Neural cell (in vitro differentiated cells): ENCODE measurements around the gene COX14. TPM values are rescaled to one million over a fixed set of nuclear protein-coding genes. Genes with fewer than 3 reads are reported as not detected.

Source experiments
- H2AFZ ChIP-seq: fragments of 200-600, 300-800 bp; sonication (generic), shearing (Covaris generic); 2 replicates; pipeline ENCODE4 v1.6.0; 2014; ENCODE audit warnings: low read depth, mild to moderate bottlenecking, antibody characterized with exemption, low read length, moderate library complexity
- H3F3A ChIP-seq: fragments of 200-600 bp; shearing (Covaris generic); 2 replicates; pipeline ENCODE4 v1.6.1; 2016; ENCODE audit warnings: mild to moderate bottlenecking, moderate library complexity, mixed read lengths, antibody characterized with exemption, low read length; ENCODE audit not compliant: insufficient read depth, poor library complexity, severe bottlenecking
- H3K27ac ChIP-seq: fragments of 200-600, 300-800 bp; sonication (generic), shearing (Covaris generic); 2 replicates; pipeline ENCODE4 v1.5.1; 2014; ENCODE audit warnings: mild to moderate bottlenecking, low read length, moderate library complexity
- H3K27me3 ChIP-seq: fragments of 300-800, 200-600 bp; sonication (generic), shearing (Covaris generic); 2 replicates; pipeline ENCODE4 v1.6.0; 2014; ENCODE audit warnings: mild to moderate bottlenecking, low read depth, low read length, moderate library complexity; ENCODE audit not compliant: insufficient read depth
- H3K36me3 ChIP-seq: fragments of 300-800, 200-600 bp; sonication (generic), shearing (Covaris generic); 2 replicates; pipeline ENCODE4 v1.5.1; 2014; ENCODE audit warnings: mild to moderate bottlenecking, antibody characterized with exemption, low read length, moderate library complexity; ENCODE audit not compliant: insufficient read depth
- H3K4me2 ChIP-seq: fragments of 300-800, 200-600 bp; sonication (generic), shearing (Covaris generic); 2 replicates; pipeline ENCODE4 v1.6.0; 2014; ENCODE audit warnings: mild to moderate bottlenecking, low read length
- H3K4me3 ChIP-seq: fragments of 300-800, 200-600 bp; sonication (generic), shearing (Covaris generic); 2 replicates; pipeline ENCODE4 v1.5.1; 2014; ENCODE audit warnings: mild to moderate bottlenecking, low read length, moderate library complexity
- H3K79me2 ChIP-seq: fragments of 200-600 bp; shearing (Covaris generic); replicated peaks from 2 replicates; pipeline ENCODE4 v1.6.0; 2014; ENCODE audit warnings: mild to moderate bottlenecking, low read length, moderate library complexity; ENCODE audit not compliant: insufficient read depth
- H3K9ac ChIP-seq: fragments of 300-800, 200-600 bp; sonication (generic), shearing (Covaris generic); 2 replicates; pipeline ENCODE4 v1.6.1; 2016; ENCODE audit warnings: mild to moderate bottlenecking, low read length, mixed read lengths
- H3K9me2 ChIP-seq: fragments of 200-600 bp; shearing (Covaris generic); 2 replicates; pipeline ENCODE4 v1.6.1; 2016; ENCODE audit warnings: mild to moderate bottlenecking, low read length, mixed read lengths; ENCODE audit not compliant: insufficient read depth
- H3K9me3 ChIP-seq: fragments of 200-600, 300-800 bp; sonication (generic), shearing (Covaris generic); 2 replicates; pipeline ENCODE4 v1.6.1; 2016; ENCODE audit warnings: mild to moderate bottlenecking, mixed run types, low read length, moderate library complexity, mixed read lengths
- H4K20me1 ChIP-seq: fragments of 200-600 bp; shearing (Covaris generic); 2 replicates; pipeline ENCODE4 v1.6.1; 2016; ENCODE audit warnings: mild to moderate bottlenecking, mixed run types; ENCODE audit not compliant: insufficient read depth
- EP300 ChIP-seq: fragments of 450-650 bp; conservative IDR thresholded peaks from 2 replicates; pipeline ENCODE4 v1.6.1; 2014; ENCODE audit warnings: antibody characterized with exemption, mild to moderate bottlenecking, moderate library complexity; ENCODE audit not compliant: poor library complexity, severe bottlenecking
- EZH2 ChIP-seq: fragments of 200-600, 300-800 bp; shearing (Covaris generic), sonication (generic); IDR thresholded peaks from 2 replicates; pipeline ENCODE4 v1.6.1; 2014; ENCODE audit warnings: antibody characterized with exemption, low read length, borderline replicate concordance, mild to moderate bottlenecking; ENCODE audit not compliant: insufficient read depth, poor library complexity, severe bottlenecking
- MXI1 ChIP-seq: fragments of 450-650 bp; conservative IDR thresholded peaks from 2 replicates; pipeline ENCODE4 v1.6.1; 2014; ENCODE audit warnings: antibody characterized with exemption, mild to moderate bottlenecking; ENCODE audit not compliant: poor library complexity, severe bottlenecking
- POLR2AphosphoS5 ChIP-seq: IDR thresholded peaks from 2 replicates; pipeline ENCODE4 v1.6.1; 2012
- RAD21 ChIP-seq: fragments of 450-650 bp; conservative IDR thresholded peaks from 2 replicates; pipeline ENCODE4 v1.6.1; 2014; ENCODE audit warnings: antibody characterized with exemption, mild to moderate bottlenecking, moderate library complexity
- SMC3 ChIP-seq: fragments of 450-650 bp; conservative IDR thresholded peaks from 2 replicates; pipeline ENCODE4 v1.6.1; 2014; ENCODE audit warnings: antibody characterized with exemption, mild to moderate bottlenecking, moderate library complexity; ENCODE audit not compliant: poor library complexity
- TAF1 ChIP-seq: IDR thresholded peaks from 2 replicates; pipeline ENCODE4 v1.6.1; 2012; ENCODE audit warnings: low read depth
- polyA plus RNA-seq: library from polyadenylated mRNA; depleted of rRNA; stranded (reverse); fragments of >200 nt; gene quantifications from 2 replicates; pipeline ENCODE4 v1.2.3, GENCODE V29; 2014
- TF ChIP-seq, protein P1 (sequence below): fragments of 450-650 bp; IDR thresholded peaks from 2 replicates; pipeline ENCODE4 v1.5.1; 2014; ENCODE audit warnings: antibody characterized with exemption, mild to moderate bottlenecking, moderate library complexity; ENCODE audit not compliant: poor library complexity, severe bottlenecking
- TF ChIP-seq, protein P2 (sequence below): IDR thresholded peaks from 2 replicates; pipeline ENCODE4 v1.6.1; 2012; ENCODE audit warnings: borderline replicate concordance

The COX14 gene
- polyA plus RNA-seq, 1 donor from 2014 or later: 79.3 TPM

DNA sequence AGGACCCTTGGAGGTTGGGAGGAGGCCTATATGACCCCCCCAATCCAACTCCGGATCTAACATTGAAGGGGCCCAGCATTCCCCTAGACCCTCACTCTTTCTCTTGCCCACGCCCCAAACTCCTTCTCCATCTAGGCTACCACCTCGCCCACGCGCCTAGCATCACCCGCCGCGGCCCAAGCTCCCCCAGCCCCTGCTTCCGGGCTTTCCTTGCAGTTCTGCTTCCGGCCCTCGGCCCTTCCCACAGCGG, 54.7 kb downstream of the COX14 start:
- TF ChIP-seq, protein P1, sequence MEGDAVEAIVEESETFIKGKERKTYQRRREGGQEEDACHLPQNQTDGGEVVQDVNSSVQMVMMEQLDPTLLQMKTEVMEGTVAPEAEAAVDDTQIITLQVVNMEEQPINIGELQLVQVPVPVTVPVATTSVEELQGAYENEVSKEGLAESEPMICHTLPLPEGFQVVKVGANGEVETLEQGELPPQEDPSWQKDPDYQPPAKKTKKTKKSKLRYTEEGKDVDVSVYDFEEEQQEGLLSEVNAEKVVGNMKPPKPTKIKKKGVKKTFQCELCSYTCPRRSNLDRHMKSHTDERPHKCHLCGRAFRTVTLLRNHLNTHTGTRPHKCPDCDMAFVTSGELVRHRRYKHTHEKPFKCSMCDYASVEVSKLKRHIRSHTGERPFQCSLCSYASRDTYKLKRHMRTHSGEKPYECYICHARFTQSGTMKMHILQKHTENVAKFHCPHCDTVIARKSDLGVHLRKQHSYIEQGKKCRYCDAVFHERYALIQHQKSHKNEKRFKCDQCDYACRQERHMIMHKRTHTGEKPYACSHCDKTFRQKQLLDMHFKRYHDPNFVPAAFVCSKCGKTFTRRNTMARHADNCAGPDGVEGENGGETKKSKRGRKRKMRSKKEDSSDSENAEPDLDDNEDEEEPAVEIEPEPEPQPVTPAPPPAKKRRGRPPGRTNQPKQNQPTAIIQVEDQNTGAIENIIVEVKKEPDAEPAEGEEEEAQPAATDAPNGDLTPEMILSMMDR: no peak
- no peak for TF ChIP-seq EZH2
- TF ChIP-seq, protein P2, sequence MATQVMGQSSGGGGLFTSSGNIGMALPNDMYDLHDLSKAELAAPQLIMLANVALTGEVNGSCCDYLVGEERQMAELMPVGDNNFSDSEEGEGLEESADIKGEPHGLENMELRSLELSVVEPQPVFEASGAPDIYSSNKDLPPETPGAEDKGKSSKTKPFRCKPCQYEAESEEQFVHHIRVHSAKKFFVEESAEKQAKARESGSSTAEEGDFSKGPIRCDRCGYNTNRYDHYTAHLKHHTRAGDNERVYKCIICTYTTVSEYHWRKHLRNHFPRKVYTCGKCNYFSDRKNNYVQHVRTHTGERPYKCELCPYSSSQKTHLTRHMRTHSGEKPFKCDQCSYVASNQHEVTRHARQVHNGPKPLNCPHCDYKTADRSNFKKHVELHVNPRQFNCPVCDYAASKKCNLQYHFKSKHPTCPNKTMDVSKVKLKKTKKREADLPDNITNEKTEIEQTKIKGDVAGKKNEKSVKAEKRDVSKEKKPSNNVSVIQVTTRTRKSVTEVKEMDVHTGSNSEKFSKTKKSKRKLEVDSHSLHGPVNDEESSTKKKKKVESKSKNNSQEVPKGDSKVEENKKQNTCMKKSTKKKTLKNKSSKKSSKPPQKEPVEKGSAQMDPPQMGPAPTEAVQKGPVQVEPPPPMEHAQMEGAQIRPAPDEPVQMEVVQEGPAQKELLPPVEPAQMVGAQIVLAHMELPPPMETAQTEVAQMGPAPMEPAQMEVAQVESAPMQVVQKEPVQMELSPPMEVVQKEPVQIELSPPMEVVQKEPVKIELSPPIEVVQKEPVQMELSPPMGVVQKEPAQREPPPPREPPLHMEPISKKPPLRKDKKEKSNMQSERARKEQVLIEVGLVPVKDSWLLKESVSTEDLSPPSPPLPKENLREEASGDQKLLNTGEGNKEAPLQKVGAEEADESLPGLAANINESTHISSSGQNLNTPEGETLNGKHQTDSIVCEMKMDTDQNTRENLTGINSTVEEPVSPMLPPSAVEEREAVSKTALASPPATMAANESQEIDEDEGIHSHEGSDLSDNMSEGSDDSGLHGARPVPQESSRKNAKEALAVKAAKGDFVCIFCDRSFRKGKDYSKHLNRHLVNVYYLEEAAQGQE: no peak
- TF ChIP-seq RAD21: no peak
- TF ChIP-seq POLR2AphosphoS5: no peak
- no peak for TF ChIP-seq EP300
- no peak for TF ChIP-seq SMC3
- no peak for TF ChIP-seq TAF1
- no peak for TF ChIP-seq MXI1
- peak overlapping the region; percentile 98 for H2AFZ ChIP-seq
- no peaks in the 10 kb centered on the region for H3K9me3 ChIP-seq
- H3K27me3 ChIP-seq: no peaks in the 10 kb centered on the region
- no peaks in the 10 kb centered on the region for H4K20me1 ChIP-seq
- H3K27ac ChIP-seq: peak overlapping the region; percentile 94
- H3K36me3 ChIP-seq: no peaks in the 10 kb centered on the region
- peaks cover 31% of the 10 kb centered on the region for H3K79me2 ChIP-seq
- peak overlapping the region; percentile 73 for H3K4me2 ChIP-seq
- peak overlapping the region; percentile 95 for H3K9ac ChIP-seq
- no peaks in the 10 kb centered on the region for H3F3A ChIP-seq
- H3K9me2 ChIP-seq: no peaks in the 10 kb centered on the region
- peak overlapping the region; percentile 97 for H3K4me3 ChIP-seq

DNA sequence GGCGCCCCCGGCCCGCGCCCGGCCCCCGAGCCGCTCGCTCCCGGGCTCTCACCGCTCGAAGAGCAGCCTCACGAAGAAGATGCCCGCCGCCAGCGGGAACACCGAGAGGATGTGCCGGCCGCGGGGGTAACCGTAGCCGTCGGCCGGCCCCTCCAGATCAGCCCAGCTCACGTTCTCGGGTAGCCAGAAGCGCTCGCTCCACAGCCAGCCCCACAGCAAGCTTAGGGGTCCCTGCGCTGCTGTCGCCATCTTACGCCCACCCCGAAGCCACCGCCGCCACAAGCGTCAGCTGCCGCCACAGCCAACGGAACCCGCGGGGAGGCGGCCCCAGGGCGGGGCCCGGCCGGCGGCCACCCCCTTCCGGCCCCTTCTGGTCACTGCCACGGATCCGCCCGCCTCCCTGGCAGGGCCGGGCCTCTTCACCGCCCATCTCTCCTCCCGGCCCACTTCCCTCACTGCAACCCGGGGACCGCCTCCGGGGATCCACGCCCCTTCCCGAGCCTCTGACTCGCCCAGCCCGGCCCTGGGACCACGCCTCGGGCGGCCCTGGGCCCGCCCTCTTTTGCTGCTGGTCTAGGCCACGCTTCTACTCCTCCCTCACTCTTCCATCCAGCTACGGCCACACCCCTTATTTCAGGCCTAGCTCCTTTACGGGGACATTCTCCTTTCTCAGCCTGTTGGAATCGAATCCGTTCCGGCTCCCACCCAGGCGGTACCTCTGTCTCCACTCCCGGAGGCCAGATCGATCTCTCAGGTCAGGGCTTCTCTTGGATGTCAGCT, 55.2 kb downstream of the COX14 start, which contains the start of gene CERS5:
CERS5 (minus strand) TSS at position 321 of the 780 bp plus-strand sequence; CDS start at position 249, 72 bp downstream.
- Histone ChIP-seq H3K36me3 (no peaks in the 10 kb centered on the region), H3K4me2 (peak within 1 kb of the TSS; percentile 73), H3K79me2 (peaks cover 31% of the 10 kb centered on the region), H4K20me1 (no peaks in the 10 kb centered on the region), H3K27me3 (no peaks in the 10 kb centered on the region), H2AFZ (peak within 1 kb of the TSS; percentile 98), H3K4me3 (peak within 1 kb of the TSS; percentile 97), H3K27ac (peak within 1 kb of the TSS; percentile 94), H3F3A (no peaks in the 10 kb centered on the region), H3K9ac (peak within 1 kb of the TSS; percentile 95), H3K9me2 (no peaks in the 10 kb centered on the region), H3K9me3 (no peaks in the 10 kb centered on the region)
- TF ChIP-seq SMC3: peak; percentile 20
- no peak for TF ChIP-seq EZH2
- TF ChIP-seq TAF1: peak; percentile 84
- TF ChIP-seq, protein P2: peak; percentile 45
- TF ChIP-seq POLR2AphosphoS5: peak; percentile 84
- peak; percentile 58 for TF ChIP-seq MXI1
- no peak for TF ChIP-seq RAD21
- TF ChIP-seq, protein P1: peak; percentile 55
- TF ChIP-seq EP300: peak; percentile 22
